AG10803 (cell line): ENCODE results near the gene HBA1.
"Not testable (repeated sequence)": the region's sequence is repeated elsewhere in the genome, so short reads cannot be mapped to it uniquely, and the experiment has no call there.

Experiments used
- DNase-seq: peaks from one replicate; pipeline ENCODE4 v3.0.0; 2010; ENCODE audit warnings: low read depth
- H3K4me3 ChIP-seq: 2 replicates; pipeline ENCODE4 v1.5.1; 2011; ENCODE audit warnings: mild to moderate bottlenecking, low read length, control low read depth
- CTCF ChIP-seq: conservative IDR thresholded peaks from 2 replicates; pipeline ENCODE4 v1.5.1; 2011; ENCODE audit warnings: mild to moderate bottlenecking, low read length, control low read depth, inconsistent platforms

Gene HBA1

GRCh38 chr16:152141-153128 is 24.0 kb upstream of the HBA1 start, which contains the start of gene HBZ:
TSS of gene HBZ (plus strand) at chr16:152644. CDS start at chr16:152910, 266 bp downstream.
- no peak within 1 kb of the TSS for H3K4me3 ChIP-seq
- DNase-seq: no peak
- TF ChIP-seq CTCF: no peak

- DNase-seq, H3K4me3 ChIP-seq: not testable (repeated sequence)
Measured at GRCh38 chr16:153129-153521, 23.4 kb upstream of the HBA1 start.

GRCh38 chr16:153550-154216 is 22.8 kb upstream of the HBA1 start:
- not testable (repeated sequence) for DNase-seq, H3K4me3 ChIP-seq

- no peak for TF ChIP-seq CTCF
- H3K4me3 ChIP-seq: peak overlapping the region; percentile 46
- DNase-seq: no peak
Measured at GRCh38 chr16:154217-155030, 22.1 kb upstream of the HBA1 start.

GRCh38 chr16:155031-155398 is 21.5 kb upstream of the HBA1 start:
- no peak overlapping the region; the same call in 1 of the 2 replicates for H3K4me3 ChIP-seq
- no peak for TF ChIP-seq CTCF
- no peak for DNase-seq

GRCh38 chr16:159136-159849 is 17.2 kb upstream of the HBA1 start:
- H3K4me3 ChIP-seq: no peak overlapping the region
- no peak for TF ChIP-seq CTCF
- DNase-seq: no peak

- not testable (repeated sequence) for DNase-seq, H3K4me3 ChIP-seq
Measured at GRCh38 chr16:160242-160641, 16.2 kb upstream of the HBA1 start.

GRCh38 chr16:160691-161190 is 15.7 kb upstream of the HBA1 start:
- DNase-seq: no peak
- H3K4me3 ChIP-seq: no peak overlapping the region
- TF ChIP-seq CTCF: no peak
